Osteoblast (primary cell): ENCODE results near the gene EHMT2. TPM values are rescaled to one million over a fixed set of nuclear protein-coding genes. Genes with fewer than 3 reads are reported as not detected.

Source experiments
- DNase-seq: peaks from one replicate; pipeline ENCODE4 v3.0.0; 2011; ENCODE audit warnings: low spot score, mixed read lengths; ENCODE audit not compliant: insufficient read length; ENCODE audit errors: missing footprints
- H2AFZ ChIP-seq: 2 replicates; pipeline ENCODE4 v1.6.0; 2011; ENCODE audit warnings: mild to moderate bottlenecking, low read length
- H3K27ac ChIP-seq: 2 replicates; pipeline ENCODE4 v1.5.1; 2011; ENCODE audit warnings: mild to moderate bottlenecking, low read depth, low read length, moderate library complexity
- H3K27me3 ChIP-seq: 2 replicates; pipeline ENCODE4 v1.6.0; 2012; ENCODE audit warnings: mild to moderate bottlenecking, control low read depth, inconsistent platforms, low read length, moderate library complexity; ENCODE audit not compliant: insufficient read depth
- H3K36me3 ChIP-seq: 2 replicates; pipeline ENCODE4 v1.5.1; 2011; ENCODE audit warnings: mild to moderate bottlenecking, low read length, control low read depth, moderate library complexity; ENCODE audit not compliant: insufficient read depth
- H3K4me1 ChIP-seq: 2 replicates; pipeline ENCODE4 v1.5.1; 2011; ENCODE audit warnings: mild to moderate bottlenecking, low read length, control low read depth, moderate library complexity; ENCODE audit not compliant: insufficient read depth
- H3K4me2 ChIP-seq: 2 replicates; pipeline ENCODE4 v1.6.0; 2011; ENCODE audit warnings: mild to moderate bottlenecking, low read length; ENCODE audit not compliant: insufficient read depth
- H3K4me3 ChIP-seq: fragments of 200-600 bp; sonication (generic); 3 replicates; pipeline ENCODE4 v1.5.1; 2012; ENCODE audit warnings: mild to moderate bottlenecking, low read length, inconsistent platforms; ENCODE audit not compliant: insufficient read depth
- H3K79me2 ChIP-seq: 2 replicates; pipeline ENCODE4 v1.6.0; 2012; ENCODE audit warnings: mild to moderate bottlenecking, low read length, control low read depth, inconsistent platforms; ENCODE audit not compliant: insufficient read depth
- H3K9me3 ChIP-seq: 2 replicates; pipeline ENCODE4 v1.5.1; 2011; ENCODE audit warnings: low read depth, low read length, control low read depth
- H4K20me1 ChIP-seq: 2 replicates; pipeline ENCODE4 v1.6.0; 2012; ENCODE audit warnings: mild to moderate bottlenecking, low read length, control low read depth; ENCODE audit not compliant: insufficient read depth
- total RNA-seq: library from RNA; depleted of rRNA; stranded (reverse); fragments of >200 nt; gene quantifications from 2 replicates; pipeline ENCODE4 v1.2.3, GENCODE V29; 2012
- TF ChIP-seq, protein P1 (sequence below): IDR thresholded peaks from 2 replicates; pipeline ENCODE4 v1.5.1; 2011; ENCODE audit warnings: mild to moderate bottlenecking, low read depth, low read length, moderate library complexity; ENCODE audit errors: extremely low read depth

Gene EHMT2
- total RNA-seq, 1 donor, result 40.9 TPM

DNA sequence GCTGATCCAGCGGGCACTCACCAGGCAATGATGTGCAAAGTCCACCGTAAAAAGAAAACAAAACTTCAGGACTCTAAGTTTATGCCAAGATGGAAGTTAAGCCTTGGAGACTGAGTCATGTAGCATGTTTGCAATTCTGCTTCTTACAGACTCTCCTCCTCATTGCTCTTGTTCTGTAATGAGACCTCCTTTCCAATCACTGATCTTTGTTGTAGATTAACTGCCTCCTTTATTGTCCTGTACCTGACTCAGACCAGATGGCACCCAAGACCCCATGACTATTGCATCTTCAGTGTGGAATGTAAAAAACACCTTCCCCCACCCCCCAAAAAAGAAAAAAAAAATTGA lies 46.0 kb downstream of the EHMT2 start:
- H3K36me3 ChIP-seq, result no peaks in the 10 kb centered on the region
- no peaks in the 10 kb centered on the region for H3K79me2 ChIP-seq
- peak; percentile 82 for DNase-seq
- H3K4me1 ChIP-seq, result no peaks in the 10 kb centered on the region
- no peak overlapping the region for H3K4me3 ChIP-seq
- peak overlapping the region; percentile 42 for H3K4me2 ChIP-seq
- no peaks in the 10 kb centered on the region for H3K9me3 ChIP-seq
- H3K27ac ChIP-seq, result no peak overlapping the region
- H2AFZ ChIP-seq, result no peak overlapping the region
- TF ChIP-seq, protein P1, sequence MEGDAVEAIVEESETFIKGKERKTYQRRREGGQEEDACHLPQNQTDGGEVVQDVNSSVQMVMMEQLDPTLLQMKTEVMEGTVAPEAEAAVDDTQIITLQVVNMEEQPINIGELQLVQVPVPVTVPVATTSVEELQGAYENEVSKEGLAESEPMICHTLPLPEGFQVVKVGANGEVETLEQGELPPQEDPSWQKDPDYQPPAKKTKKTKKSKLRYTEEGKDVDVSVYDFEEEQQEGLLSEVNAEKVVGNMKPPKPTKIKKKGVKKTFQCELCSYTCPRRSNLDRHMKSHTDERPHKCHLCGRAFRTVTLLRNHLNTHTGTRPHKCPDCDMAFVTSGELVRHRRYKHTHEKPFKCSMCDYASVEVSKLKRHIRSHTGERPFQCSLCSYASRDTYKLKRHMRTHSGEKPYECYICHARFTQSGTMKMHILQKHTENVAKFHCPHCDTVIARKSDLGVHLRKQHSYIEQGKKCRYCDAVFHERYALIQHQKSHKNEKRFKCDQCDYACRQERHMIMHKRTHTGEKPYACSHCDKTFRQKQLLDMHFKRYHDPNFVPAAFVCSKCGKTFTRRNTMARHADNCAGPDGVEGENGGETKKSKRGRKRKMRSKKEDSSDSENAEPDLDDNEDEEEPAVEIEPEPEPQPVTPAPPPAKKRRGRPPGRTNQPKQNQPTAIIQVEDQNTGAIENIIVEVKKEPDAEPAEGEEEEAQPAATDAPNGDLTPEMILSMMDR, result no peak
- no peaks in the 10 kb centered on the region for H3K27me3 ChIP-seq
- H4K20me1 ChIP-seq, result no peaks in the 10 kb centered on the region

- TF ChIP-seq, protein P1, result no peak
- Histone ChIP-seq H3K79me2 (no peaks in the 10 kb centered on the region), H3K4me3 (no peak overlapping the region), H2AFZ (no peak overlapping the region), H3K36me3 (no peaks in the 10 kb centered on the region), H3K27ac (no peak overlapping the region), H3K27me3 (no peaks in the 10 kb centered on the region), H3K4me1 (no peaks in the 10 kb centered on the region), H4K20me1 (no peaks in the 10 kb centered on the region), H3K4me2 (peak overlapping the region; percentile 42), H3K9me3 (no peaks in the 10 kb centered on the region)
- DNase-seq, result peak; percentile 54
Observed at GRCh38 chr6:31850765-31851484, 46.6 kb downstream of the EHMT2 start.

GRCh38 chr6:31847276-31847978 lies 50.1 kb downstream of the EHMT2 start:
- Histone ChIP-seq H2AFZ (no peak overlapping the region), H4K20me1 (no peaks in the 10 kb centered on the region), H3K9me3 (no peaks in the 10 kb centered on the region), H3K79me2 (no peaks in the 10 kb centered on the region), H3K27me3 (no peaks in the 10 kb centered on the region), H3K36me3 (no peaks in the 10 kb centered on the region), H3K4me2 (no peak overlapping the region), H3K4me3 (no peak overlapping the region), H3K4me1 (no peaks in the 10 kb centered on the region), H3K27ac (no peak overlapping the region)
- TF ChIP-seq, protein P1, result no peak
- DNase-seq, result peak; percentile 81

DNA sequence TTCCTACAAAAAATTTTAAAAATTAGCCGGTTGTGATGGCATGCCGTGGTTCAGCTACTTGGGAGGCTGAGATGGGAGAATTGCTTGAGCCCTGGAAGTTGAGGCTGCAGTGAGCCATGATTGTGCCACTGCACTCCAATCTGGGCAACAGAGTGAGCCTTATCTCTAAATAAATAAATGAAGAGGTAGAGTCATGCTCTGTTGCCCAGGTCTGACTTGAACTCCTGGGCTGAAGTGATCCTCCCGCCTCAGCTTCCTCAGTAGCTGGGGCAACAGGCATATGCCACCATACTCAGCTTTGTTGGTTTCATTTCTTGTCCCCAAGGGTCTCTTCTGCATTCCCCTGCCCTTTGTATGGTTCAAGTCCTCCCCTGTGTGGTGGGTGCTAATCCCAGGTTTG lies 53.0 kb downstream of the EHMT2 start:
- Histone ChIP-seq H3K27ac (no peak overlapping the region), H4K20me1 (peaks cover 10% of the 10 kb centered on the region), H3K4me1 (no peaks in the 10 kb centered on the region), H3K36me3 (peaks cover 15% of the 10 kb centered on the region), H3K4me3 (no peak overlapping the region), H2AFZ (no peak overlapping the region), H3K4me2 (no peak overlapping the region), H3K79me2 (no peaks in the 10 kb centered on the region), H3K27me3 (no peaks in the 10 kb centered on the region), H3K9me3 (no peaks in the 10 kb centered on the region)
- TF ChIP-seq, protein P1, result no peak
- DNase-seq, result peak; percentile 60
